NCI-H345 treated with DMSO at 0.1 percent for 48 hours (cell line): ENCODE measurements around the gene SLC26A11.

Experiments
- DNase-seq: peaks from one replicate; lab custom pipeline; 2025; ENCODE audit not compliant: unreplicated experiment; lab: John Stamatoyannopoulos, UW

SLC26A11 gene

GRCh38 chr17:80277751-80278671, 57.8 kb downstream of the SLC26A11 start:
- no peak for DNase-seq

DNA sequence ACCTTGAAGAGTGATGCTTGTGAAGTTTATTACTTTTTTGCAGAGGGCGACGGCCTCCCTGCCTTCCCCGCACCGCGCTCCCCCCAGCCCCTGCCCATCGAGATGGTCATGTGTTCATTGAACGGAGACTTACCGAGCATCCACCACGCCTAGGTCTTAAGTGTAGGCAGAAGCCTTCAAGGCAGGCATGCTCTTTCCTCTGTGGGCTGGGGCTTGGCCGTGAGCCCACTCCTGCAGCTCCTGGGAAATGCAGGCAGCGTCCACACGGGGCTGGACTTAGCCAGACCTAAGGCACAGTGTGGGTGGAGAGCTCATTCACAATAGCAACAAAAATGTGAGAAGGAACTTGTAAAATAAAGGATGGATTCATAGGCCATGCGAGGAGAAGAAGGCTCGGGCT, 59.7 kb downstream of the SLC26A11 start:
- no peak for DNase-seq

DNA sequence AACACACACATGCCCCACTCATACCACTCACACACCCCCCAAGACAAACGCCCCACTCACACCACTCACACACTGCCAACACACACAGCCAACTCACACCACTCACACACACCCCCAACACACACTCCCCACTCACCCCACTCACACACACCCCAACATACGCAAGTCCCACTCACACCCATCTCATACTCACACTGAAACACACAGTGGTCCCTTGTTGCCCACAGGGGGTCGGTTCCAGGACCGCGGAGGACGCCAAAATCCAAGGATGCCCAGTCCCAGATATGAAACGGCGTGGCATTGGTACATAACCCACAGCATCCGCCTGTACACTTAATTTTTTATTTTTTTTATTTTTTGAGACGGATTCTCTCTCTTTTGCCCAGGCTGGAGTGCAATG, 61.3 kb downstream of the SLC26A11 start:
- DNase-seq = no peak

GRCh38 chr17:80283116-80283852, 63.1 kb downstream of the SLC26A11 start:
- no peak for DNase-seq

- DNase-seq = no peak
Observed at GRCh38 chr17:80284631-80285030, 64.4 kb downstream of the SLC26A11 start.

DNA sequence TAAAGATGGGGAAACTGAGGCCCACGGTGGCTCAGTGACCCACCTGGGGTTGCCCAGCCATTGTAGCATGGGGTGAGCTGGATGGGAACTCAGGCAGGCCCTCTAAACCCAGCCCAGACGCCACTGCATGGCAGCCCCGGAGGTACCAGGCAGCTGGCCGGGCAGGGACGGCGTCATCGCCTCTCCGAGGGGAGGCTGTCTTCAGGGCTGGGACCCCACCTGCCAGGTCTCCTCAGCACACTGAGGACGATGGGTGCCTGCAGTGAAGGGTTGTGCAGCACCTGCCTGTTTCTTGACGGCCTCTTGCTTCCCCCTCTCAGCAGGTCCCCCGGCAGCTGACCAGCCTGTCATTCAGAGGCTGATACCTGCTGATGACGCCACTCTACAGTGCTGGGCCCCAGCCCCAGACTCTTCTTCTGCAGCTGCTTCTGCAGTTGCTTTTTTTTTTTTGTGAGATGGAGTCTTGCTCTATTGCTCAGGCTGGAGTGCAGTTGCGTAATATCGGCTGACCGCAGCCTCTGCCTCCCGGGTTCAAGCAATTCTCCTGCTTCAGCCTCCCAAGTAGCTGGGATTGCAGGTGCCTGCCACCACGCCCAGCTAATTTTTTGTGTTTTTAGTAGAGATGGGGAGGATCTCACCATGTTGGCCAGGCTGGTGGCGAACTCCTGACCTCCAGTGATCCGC, 65.2 kb downstream of the SLC26A11 start:
- no peak for DNase-seq

GRCh38 chr17:80286638-80286960, 66.4 kb downstream of the SLC26A11 start:
- no peak for DNase-seq

DNA sequence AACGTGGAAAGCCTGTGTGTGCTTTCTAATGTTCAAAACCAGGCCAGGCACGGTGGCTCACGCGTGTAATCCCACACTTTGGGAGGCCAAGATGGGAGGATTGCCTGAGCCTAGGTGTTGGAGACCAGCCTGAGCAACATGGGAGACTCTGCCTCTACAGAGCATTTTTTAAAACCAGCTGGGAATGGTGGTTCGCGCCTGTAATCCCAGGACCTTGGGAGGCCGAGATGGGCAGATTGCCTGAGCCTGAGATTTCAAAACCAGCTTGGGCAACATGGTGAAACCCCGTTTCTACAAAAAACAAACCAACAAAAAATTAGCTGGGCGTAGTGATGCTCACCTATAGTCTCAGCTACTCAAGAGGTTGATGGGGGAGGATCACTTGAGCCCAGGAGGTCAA, 66.8 kb downstream of the SLC26A11 start:
- no peak for DNase-seq

- DNase-seq = no peak
Observed at GRCh38 chr17:80287806-80288567, 67.8 kb downstream of the SLC26A11 start.

DNA sequence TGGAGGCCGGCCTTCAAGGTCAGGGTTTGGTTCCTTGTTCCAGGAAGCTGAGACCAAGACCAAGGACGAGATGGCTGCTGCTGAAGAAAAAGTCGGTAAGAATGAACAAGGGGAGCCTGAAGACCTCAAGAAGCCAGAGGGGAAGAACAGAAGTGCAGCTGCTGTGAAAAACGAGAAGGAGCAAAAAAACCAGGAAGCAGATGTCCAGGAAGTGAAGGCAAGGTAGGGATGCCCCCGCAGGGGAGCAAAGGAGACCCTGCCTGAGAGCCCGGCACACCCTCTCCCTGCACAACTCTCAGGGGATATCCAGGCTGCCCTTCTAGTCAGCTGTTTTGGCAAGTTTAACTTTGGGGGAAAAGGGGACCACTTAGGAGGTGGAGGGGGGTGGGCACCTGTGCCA, 69.4 kb downstream of the SLC26A11 start:
- no peak for DNase-seq

DNA sequence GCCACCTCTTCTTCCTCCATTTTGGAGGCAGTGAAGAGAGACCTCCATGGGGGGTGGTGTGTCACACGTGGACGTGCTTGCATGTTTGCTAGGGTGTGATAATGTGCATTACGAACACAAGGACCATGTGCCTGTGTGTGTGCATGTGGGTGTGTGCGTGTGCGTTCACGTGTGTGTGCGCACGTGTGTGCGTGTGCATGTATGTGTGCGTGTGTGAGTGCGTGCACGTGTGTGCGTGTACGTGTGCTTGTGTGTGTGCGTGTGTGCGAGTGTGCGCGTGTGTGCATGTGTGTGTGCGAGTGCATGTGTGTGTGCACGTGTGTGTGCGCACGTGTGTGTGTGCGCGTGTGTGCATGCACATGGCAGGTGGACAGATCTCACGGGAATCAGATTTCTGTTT, 69.9 kb downstream of the SLC26A11 start:
- DNase-seq = no peak

DNA sequence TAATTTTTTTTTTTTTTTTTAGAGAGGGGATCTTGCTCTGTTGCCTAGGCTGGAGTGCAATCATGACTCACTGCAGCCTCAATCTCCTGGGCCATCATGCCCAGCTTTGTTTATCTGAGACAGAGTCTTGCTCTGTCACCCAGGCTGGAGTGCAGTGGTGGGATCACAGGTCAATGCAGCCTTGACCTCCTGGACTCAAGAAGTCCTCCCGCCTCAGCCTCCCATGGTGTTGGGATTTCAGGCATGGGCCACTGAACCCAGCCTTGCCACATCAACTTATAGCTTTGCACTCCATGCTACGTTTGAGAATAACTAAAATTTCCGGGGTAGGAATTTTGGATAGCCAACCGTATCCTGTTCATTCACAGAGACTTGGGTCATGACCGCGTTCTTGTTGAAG, 71.0 kb downstream of the SLC26A11 start:
- no peak for DNase-seq

GRCh38 chr17:80291691-80292487, 71.7 kb downstream of the SLC26A11 start:
- DNase-seq = no peak

- DNase-seq = no peak
Observed at GRCh38 chr17:80292521-80292971, 72.3 kb downstream of the SLC26A11 start.

DNA sequence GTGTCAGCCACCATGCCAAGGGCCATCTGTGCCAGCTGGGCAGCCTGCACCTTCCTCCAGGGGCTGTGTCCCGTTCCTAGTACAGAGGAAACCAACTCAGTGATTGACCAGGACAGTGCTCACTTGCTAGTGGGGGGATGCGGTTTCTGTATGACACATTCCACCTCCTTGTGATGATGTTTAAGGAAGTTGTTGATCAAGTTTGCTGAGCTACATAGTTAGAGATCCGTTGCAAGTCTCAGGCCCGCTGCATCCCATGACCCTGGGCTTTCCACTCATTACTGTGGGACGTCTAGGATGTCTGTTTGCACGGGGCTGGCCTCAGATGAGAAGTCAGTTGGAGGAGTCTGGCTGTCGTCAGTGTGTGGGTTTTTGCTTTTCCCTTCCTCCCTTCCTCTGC, 74.0 kb downstream of the SLC26A11 start:
- DNase-seq = no peak

DNA sequence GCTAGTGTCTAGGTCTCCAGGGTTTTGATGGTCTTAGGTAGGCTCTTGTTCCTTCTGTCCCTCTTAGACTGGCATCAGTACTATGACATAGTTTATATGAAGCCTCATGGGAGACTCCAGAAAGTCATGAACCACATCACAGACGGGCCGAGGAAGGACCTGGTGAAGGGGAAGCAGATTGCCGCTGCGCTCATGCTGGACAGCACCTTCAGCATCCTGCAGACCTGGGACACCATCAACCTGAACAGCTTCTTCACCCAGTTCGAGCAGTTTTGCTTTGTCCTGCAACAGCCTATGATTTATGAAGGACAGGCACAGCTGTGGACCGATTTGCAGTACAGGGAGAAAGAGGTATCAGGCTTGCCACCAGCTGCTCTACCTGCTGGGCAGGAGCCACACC, 74.4 kb downstream of the SLC26A11 start:
- DNase-seq = no peak

GRCh38 chr17:80295146-80295545, 74.9 kb downstream of the SLC26A11 start:
- DNase-seq = no peak

DNA sequence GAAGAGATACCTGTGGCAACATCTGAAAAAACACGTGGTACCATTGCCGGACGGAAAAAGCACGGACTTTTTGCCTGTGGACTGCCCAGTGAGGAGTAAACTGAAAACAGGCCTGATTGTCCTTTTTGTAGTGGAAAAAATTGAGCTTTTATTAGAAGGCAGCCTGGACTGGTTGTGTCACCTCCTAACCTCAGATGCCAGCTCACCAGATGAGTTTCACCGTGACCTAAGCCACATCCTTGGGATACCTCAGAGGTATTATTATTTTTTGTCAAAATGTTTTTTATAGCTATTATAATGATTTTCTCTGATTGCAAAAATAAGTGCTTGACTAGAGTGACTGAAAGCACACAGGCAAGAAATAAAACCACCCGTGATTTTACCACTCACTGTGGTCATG, 75.3 kb downstream of the SLC26A11 start:
- DNase-seq = no peak

DNA sequence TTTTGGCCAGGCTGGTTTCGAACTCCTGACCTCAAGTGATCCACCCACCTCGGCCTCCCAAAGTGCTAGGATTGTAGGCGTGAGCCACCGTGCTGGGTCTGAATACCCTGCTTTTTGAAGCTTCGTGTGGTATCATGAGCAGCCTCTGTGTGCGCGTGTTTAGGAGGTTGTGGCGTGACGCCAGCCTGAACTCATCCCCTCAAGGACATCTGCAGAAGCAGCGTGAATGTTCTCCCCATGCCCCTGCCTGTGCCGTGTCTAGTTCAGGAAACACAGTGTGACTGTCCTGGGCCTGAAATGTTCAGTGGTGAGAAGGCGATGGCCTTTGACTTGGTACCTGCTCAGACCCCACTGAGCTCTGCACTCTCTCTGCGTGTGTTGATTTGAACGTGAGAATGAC, 76.0 kb downstream of the SLC26A11 start:
- DNase-seq = no peak

DNA sequence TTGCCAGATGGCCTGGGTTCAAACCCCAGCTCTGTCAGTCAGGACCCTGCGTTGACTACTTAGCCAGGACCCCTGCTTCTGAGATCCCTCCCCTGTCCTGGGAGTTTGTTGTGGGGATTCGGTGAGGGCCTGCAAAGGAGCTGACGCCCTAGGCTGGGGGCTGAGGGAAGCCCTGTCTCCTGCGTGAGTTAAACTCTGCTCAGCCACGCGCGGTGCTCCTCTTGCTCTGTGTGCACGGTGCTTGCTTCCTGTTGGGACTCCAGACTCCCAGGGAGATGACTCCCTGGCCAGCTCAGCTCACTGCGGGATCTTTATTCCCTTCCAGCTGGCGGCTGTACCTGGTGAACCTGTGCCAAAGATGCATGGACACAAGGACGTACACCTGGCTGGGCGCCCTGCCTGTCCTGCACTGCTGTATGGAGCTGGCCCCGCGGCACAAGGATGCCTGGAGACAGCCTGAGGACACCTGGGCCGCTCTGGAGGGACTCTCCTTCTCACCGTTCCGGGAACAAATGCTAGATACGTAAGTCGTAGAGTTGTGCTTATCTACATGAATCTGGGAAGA, 77.9 kb downstream of the SLC26A11 start:
- no peak for DNase-seq
